GM12878 (cell line): Measurements from ENCODE around the gene PERCC1. TPM values are rescaled to one million over a fixed set of nuclear protein-coding genes. Genes with fewer than 3 reads are reported as not detected.
A peak's percentile ranks its signal among the peaks of the same experiment; 100 is the strongest.

Experiments
- ATAC-seq: fragments of 200-7000 bp; cut with Tn5 transposase; 3 replicates; pipeline ENCODE4 v1.9.1; 2020; ENCODE audit warnings: mild to moderate bottlenecking, moderate library complexity
- BruUV-seq: library from RNA; stranded (reverse); fragments of 400-500 nt; replicated peaks from 2 replicates; lab custom pipeline; 2021; lab: Mats Ljungman, UMichigan
- CTCF ChIA-PET: fragments of 300-600 bp; sonication (Branson Sonifier 250); formaldehyde crosslinking; extraction: SDS; loops from one replicate; lab custom pipeline; 2021; ENCODE audit warnings: inconsistent platforms; lab: Yijun Ruan, JAX
- POLR2A ChIA-PET: fragments of 350-600 bp; formaldehyde crosslinking; extraction: SDS; loops from one replicate; lab custom pipeline; 2021; ENCODE audit warnings: inconsistent platforms; lab: Charles Lee
- RAD21 ChIA-PET: fragments of 300-600 bp; sonication (Branson Sonifier 250); formaldehyde crosslinking; loops from one replicate; lab custom pipeline; 2023; ENCODE audit warnings: antibody characterized with exemption; ENCODE audit not compliant: unreplicated experiment; lab: Charles Lee
- SMC1A ChIA-PET: fragments of 300-600 bp; sonication (Branson Sonifier 250); formaldehyde crosslinking; loops from one replicate; lab custom pipeline; 2023; ENCODE audit not compliant: unreplicated experiment, uncharacterized antibody; lab: Charles Lee
- DNase-seq: peaks from one replicate; pipeline ENCODE4 v3.0.0-alpha.2; 2011; ENCODE audit warnings: low read depth, low spot score
- FAIRE-seq: peaks from 3 replicates; lab custom pipeline; 2011; peaks lifted over from hg19 to GRCh38; lab: Jason Lieb, UNC
- H2AFZ ChIP-seq: 2 replicates; pipeline ENCODE4 v1.6.0; 2011; ENCODE audit warnings: low read depth, low read length, control low read depth; ENCODE audit not compliant: control insufficient read depth
- H3K27ac ChIP-seq: 2 replicates; pipeline ENCODE4 v1.5.1; 2011; ENCODE audit warnings: control low read depth; ENCODE audit not compliant: control insufficient read depth, insufficient read depth
- H3K27me3 ChIP-seq, 2 experiments: replicated peaks in 1 of 2; 2 replicates each; pipeline versions ENCODE4 v1.6.0 to v1.6.1; 2011; ENCODE audit warnings: low read length in 1 of 2; ENCODE audit not compliant: control insufficient read depth in 2 of 2, insufficient read depth in 2 of 2
- H3K36me3 ChIP-seq, 2 experiments: 2 replicates each; pipeline ENCODE4 v1.5.1; 2011; ENCODE audit warnings: low read length in 1 of 2; ENCODE audit not compliant: control insufficient read depth in 2 of 2, insufficient read depth in 2 of 2
- H3K4me1 ChIP-seq: 2 replicates; pipeline ENCODE4 v1.6.1; 2011; ENCODE audit warnings: mild to moderate bottlenecking, low read length, moderate library complexity, mixed read lengths; ENCODE audit not compliant: control insufficient read depth, insufficient read depth
- H3K4me2 ChIP-seq: 2 replicates; pipeline ENCODE4 v1.6.0; 2011; ENCODE audit warnings: control low read depth; ENCODE audit not compliant: control insufficient read depth, insufficient read depth
- H3K4me3 ChIP-seq: fragments of 200-600 bp; sonication (generic); 2 replicates; pipeline ENCODE4 v1.5.1; 2016
- H3K79me2 ChIP-seq: 2 replicates; pipeline ENCODE4 v1.6.0; 2011; ENCODE audit warnings: low read length; ENCODE audit not compliant: control insufficient read depth, insufficient read depth
- H3K9ac ChIP-seq: 2 replicates; pipeline ENCODE4 v1.8.0; 2011; ENCODE audit warnings: low read length, control low read depth, mixed read lengths; ENCODE audit not compliant: control insufficient read depth, insufficient read depth
- H3K9me3 ChIP-seq: replicated peaks from 3 replicates; pipeline ENCODE4 v1.5.1; 2011; ENCODE audit warnings: mild to moderate bottlenecking, low read length; ENCODE audit not compliant: control insufficient read depth, insufficient read depth
- H4K20me1 ChIP-seq: 2 replicates; pipeline ENCODE4 v1.6.0; 2011; ENCODE audit not compliant: control insufficient read depth, insufficient read depth
- JUNB ChIP-seq: IDR thresholded peaks from 2 replicates; pipeline ENCODE4 v1.6.1; 2016; ENCODE audit warnings: antibody characterized with exemption, mild to moderate bottlenecking
- PML ChIP-seq: IDR thresholded peaks from 2 replicates; pipeline ENCODE4 v1.6.1; 2012; ENCODE audit warnings: low read length, inconsistent platforms
- TAF1 ChIP-seq: IDR thresholded peaks from 2 replicates; pipeline ENCODE4 v1.6.1; 2011; ENCODE audit warnings: mild to moderate bottlenecking, low read depth, low read length, borderline replicate concordance
- TCF7 ChIP-seq: IDR thresholded peaks from 2 replicates; pipeline ENCODE4 v1.6.1; 2014; ENCODE audit warnings: antibody characterized with exemption, borderline replicate concordance
- ZBTB40 ChIP-seq: fragments of 450-650 bp; IDR thresholded peaks from 2 replicates; pipeline ENCODE4 v1.6.1; 2016; ENCODE audit warnings: mild to moderate bottlenecking, moderate library complexity, borderline replicate concordance
- WGBS: methylation state at CpG from one replicate; pipeline ENCODE4 v1.1.6; 2016; ENCODE audit warnings: low lambda C conversion rate; ENCODE audit not compliant: insufficient replicate concordance, insufficient coverage; ENCODE audit errors: missing lambda C conversion rate; 5-methylcytosine and 5-hydroxymethylcytosine counted together
- in situ Hi-C: fragments of 300-500 bp; cut with MboI; formaldehyde crosslinking; loops from 9 replicates; pipeline ENCODE4 v1.14.3; 2018; ENCODE audit warnings: mixed read lengths
- intact Hi-C: fragments of 100-400 bp; cut with micrococcal nuclease; formaldehyde crosslinking; loops from one replicate; pipeline ENCODE4 v1.14.2; 2022; ENCODE audit not compliant: unreplicated experiment
- polyA plus RNA-seq, 11 experiments: library from polyadenylated mRNA; depleted of rRNA in 4 of 11; unstranded in 6 of 11; stranded (reverse) in 5 of 11; fragments of >200 nt; fragmentation: Nextera tagmentation in 4 of 11; fragmentation: Illumina TruSeq in 1 of 11; extraction: Ambion mirVana in 4 of 11; extraction: Trizol in 1 of 11; gene quantifications; 1 replicate in 1 of 11; 2 replicates in 10 of 11; pipeline versions ENCODE4 v1.2.1 to v1.2.3, GENCODE V29; 2011 to 2016; ENCODE audit warnings: inconsistent platforms in 2 of 11, missing spikeins in 2 of 11, low read depth in 1 of 11
- total RNA-seq, 4 experiments: library from RNA; depleted of rRNA in 3 of 4; stranded (reverse); fragments of >200 nt in 3 of 4; fragmentation: Illumina TruSeq in 1 of 4; extraction: Trizol in 1 of 4; gene quantifications; 2 replicates each; pipeline versions ENCODE4 v1.2.1 to v1.2.3, GENCODE V29; 2013 to 2021

Gene PERCC1
- total and polyA plus RNA-seq, 10 of the 15 experiments (the other 5 are each of a cell fraction or from before 2014, with no cell fraction given), result not detected

GRCh38 chr16:1472974-1473373 is 42.1 kb downstream of the PERCC1 start (continued):
- no peak for TF ChIP-seq TCF7
- no peak for TF ChIP-seq TAF1

DNA sequence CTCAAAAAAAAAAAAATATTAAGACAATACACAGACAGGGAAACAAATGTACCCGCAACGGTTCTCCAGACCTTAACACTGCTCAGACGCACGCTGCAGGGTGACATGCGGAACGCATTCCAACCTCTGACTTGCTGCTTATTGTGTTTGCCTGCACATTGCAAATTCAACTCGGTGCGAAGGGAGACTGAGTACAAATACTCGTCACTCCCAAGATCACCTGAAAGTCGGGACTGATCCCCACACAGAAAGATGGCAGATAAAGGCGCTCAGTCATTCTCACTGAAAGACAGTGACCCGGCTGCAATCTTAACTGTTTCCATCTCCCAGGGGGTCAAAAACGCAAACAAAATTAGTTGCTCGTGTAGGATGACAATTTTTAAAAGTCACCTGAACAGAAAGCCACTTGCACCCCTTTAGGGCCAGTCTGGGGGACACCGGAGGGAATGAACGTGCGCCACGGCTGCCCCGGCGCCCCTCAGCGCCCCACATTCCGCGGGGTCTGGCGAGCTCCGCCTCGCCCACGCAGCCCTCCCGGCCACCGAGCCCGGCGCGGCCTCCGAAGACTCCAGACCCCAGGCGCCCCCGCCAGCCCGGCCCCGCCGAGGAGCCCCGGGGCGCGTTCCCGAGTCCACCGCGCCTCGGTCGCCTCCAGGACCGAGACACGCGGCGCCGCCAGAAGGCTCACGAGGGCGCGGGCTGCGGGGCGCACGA is 43.4 kb downstream of the PERCC1 start:
- Histone ChIP-seq H3K36me3 (no peaks in the 10 kb centered on the region), H3K4me1 (peaks cover 20% of the 10 kb centered on the region), H3K27ac (peak overlapping the region; percentile 96), H3K4me2 (peak overlapping the region; percentile 96), H3K4me3 (peak overlapping the region; percentile 93), H3K9ac (peak overlapping the region; percentile 85), H4K20me1 (no peaks in the 10 kb centered on the region), H3K9me3 (no peaks in the 10 kb centered on the region), H2AFZ (peak overlapping the region; percentile 80), H3K79me2 (peaks cover 46% of the 10 kb centered on the region), H3K27me3 (no peaks in the 10 kb centered on the region)
- in situ Hi-C loops (no loop called here), intact Hi-C loops (loop anchor here (5.0 kb wide), 1 partner anchor 52 kb away; the partner anchor contains the start of gene UQCC4)
- FAIRE-seq (no peak), DNase-seq (no peak), ATAC-seq (no peak)
- ChIA-PET CTCF (no interaction called here), RAD21 (no interaction called here), POLR2A (no interaction called here), SMC1A (no interaction called here)
- TSS peak; percentile 51 for BruUV-seq
- WGBS, result 19% methylated on average over 48 of the region's 57 CpGs
- no peak for TF ChIP-seq PML
- no peak for TF ChIP-seq JUNB
- no peak for TF ChIP-seq ZBTB40
